SIG-M5 (cell line): ENCODE results near the gene SWT1.

Source experiments
- DNase-seq: peaks from one replicate; lab custom pipeline; 2025; lab: John Stamatoyannopoulos, UW

The SWT1 gene

GRCh38 chr1:185156854-185157598 is at the start of gene SWT1, which contains the start of gene TRMT1L:
SWT1 (plus strand) TSS chr1:185157167; CDS start chr1:185160842, 3,675 bp downstream.
TRMT1L (minus strand) TSS chr1:185156953; CDS start chr1:185156712, 241 bp downstream.
- DNase-seq: peak; percentile 100

- DNase-seq: no peak
These were observed 48.6 kb upstream of the SWT1 start for GRCh38 chr1:185108321-185108720.

- DNase-seq: no peak
These were observed 46.8 kb upstream of the SWT1 start for GRCh38 chr1:185110145-185110544.

GRCh38 chr1:185111873-185112272 is 45.1 kb upstream of the SWT1 start:
- no peak for DNase-seq

- DNase-seq: no peak
These were observed 44.6 kb upstream of the SWT1 start for GRCh38 chr1:185112356-185112755.

GRCh38 chr1:185129708-185130107 is 27.3 kb upstream of the SWT1 start:
- no peak for DNase-seq

- no peak for DNase-seq
These were observed 24.4 kb upstream of the SWT1 start for GRCh38 chr1:185132534-185132933.

GRCh38 chr1:185137896-185138545 is 18.9 kb upstream of the SWT1 start:
- no peak for DNase-seq

GRCh38 chr1:185139246-185139645 is 17.7 kb upstream of the SWT1 start:
- DNase-seq: no peak

- DNase-seq: no peak
These were observed 12.7 kb upstream of the SWT1 start for GRCh38 chr1:185144233-185144632.

- DNase-seq: no peak
These were observed 5.8 kb upstream of the SWT1 start for GRCh38 chr1:185151215-185151614.

- no peak for DNase-seq
These were observed 4.7 kb upstream of the SWT1 start for GRCh38 chr1:185152187-185152767.

- DNase-seq: no peak
These were observed 2.0 kb upstream of the SWT1 start for GRCh38 chr1:185154912-185155513.

GRCh38 chr1:185155600-185156287 is 1.2 kb upstream of the SWT1 start:
- no peak for DNase-seq

- no peak for DNase-seq
These were observed 596 bp upstream of the SWT1 start for GRCh38 chr1:185156288-185156853.

- DNase-seq: no peak
These were observed 839 bp downstream of the SWT1 start for GRCh38 chr1:185157599-185158412.

- DNase-seq: no peak
These were observed 1.8 kb downstream of the SWT1 start for GRCh38 chr1:185158800-185159199.

- DNase-seq: no peak
These were observed 3.0 kb downstream of the SWT1 start for GRCh38 chr1:185159966-185160365.

- no peak for DNase-seq
These were observed 5.5 kb downstream of the SWT1 start for GRCh38 chr1:185162491-185162890.

- no peak for DNase-seq
These were observed 9.1 kb downstream of the SWT1 start for GRCh38 chr1:185166106-185166505.

- peak; percentile 45 for DNase-seq
These were observed 13.4 kb downstream of the SWT1 start for GRCh38 chr1:185170291-185170848.
